Loucy (cell line): ENCODE results near the gene PRKD2.
A peak's percentile ranks its signal among the peaks of the same experiment; 100 is the strongest.

Source experiments
- H2AFZ ChIP-seq: fragments of 200-600 bp; sonication (generic); 2 replicates; pipeline ENCODE4 v1.6.0; 2016; ENCODE audit warnings: antibody characterized with exemption, mild to moderate bottlenecking, low read length, moderate library complexity
- H3F3A ChIP-seq: fragments of 200-600 bp; 2 replicates; pipeline ENCODE4 v1.6.0; 2016; ENCODE audit warnings: antibody characterized with exemption, low read depth, mild to moderate bottlenecking
- H3K27me3 ChIP-seq: fragments of 200-600 bp; sonication (generic); 2 replicates; pipeline ENCODE4 v1.6.1; 2014; ENCODE audit warnings: low read length, mild to moderate bottlenecking; ENCODE audit not compliant: insufficient read depth, poor library complexity, severe bottlenecking
- H3K36me3 ChIP-seq: fragments of 200-600 bp; sonication (generic); 2 replicates; pipeline ENCODE4 v1.6.1; 2016; ENCODE audit warnings: low read length; ENCODE audit not compliant: insufficient read depth
- H3K4me1 ChIP-seq: fragments of 200-600 bp; sonication (generic); 2 replicates; pipeline ENCODE4 v1.5.1; 2014; ENCODE audit warnings: low read length, mild to moderate bottlenecking; ENCODE audit not compliant: insufficient read depth, poor library complexity, severe bottlenecking
- H3K4me2 ChIP-seq: fragments of 200-600 bp; sonication (generic); 2 replicates; pipeline ENCODE4 v1.6.0; 2014; ENCODE audit warnings: antibody characterized with exemption, low read length, low read depth, mild to moderate bottlenecking; ENCODE audit not compliant: poor library complexity, severe bottlenecking
- H3K4me3 ChIP-seq: fragments of 200-600 bp; sonication (generic); 2 replicates; pipeline ENCODE4 v1.5.1; 2014; ENCODE audit warnings: low read length, mild to moderate bottlenecking, mixed read lengths; ENCODE audit not compliant: poor library complexity, severe bottlenecking
- H3K79me2 ChIP-seq: fragments of 200-600 bp; sonication (generic); 2 replicates; pipeline ENCODE4 v1.6.1; 2014; ENCODE audit warnings: low read length; ENCODE audit not compliant: insufficient read depth
- H3K9ac ChIP-seq: fragments of 200-600 bp; sonication (generic); 2 replicates; pipeline ENCODE4 v1.6.0; 2014; ENCODE audit warnings: mild to moderate bottlenecking, low read depth, low read length, moderate library complexity; ENCODE audit not compliant: poor library complexity, severe bottlenecking
- H3K9me2 ChIP-seq: fragments of 200-600 bp; sonication (generic); replicated peaks from 2 replicates; pipeline ENCODE4 v1.6.1; 2016; ENCODE audit warnings: low read depth, low read length, mixed read lengths
- H3K9me3 ChIP-seq: fragments of 200-600 bp; sonication (generic); 2 replicates; pipeline ENCODE4 v1.6.1; 2014; ENCODE audit warnings: mild to moderate bottlenecking, antibody characterized with exemption, low read length, low read depth; ENCODE audit not compliant: insufficient read depth
- H4K20me1 ChIP-seq: fragments of 200-600 bp; sonication (generic); 2 replicates; pipeline ENCODE4 v1.6.0; 2014; ENCODE audit warnings: antibody characterized with exemption, low read length, mild to moderate bottlenecking; ENCODE audit not compliant: insufficient read depth, poor library complexity, severe bottlenecking
- CTCF ChIP-seq: fragments of 200-600 bp; sonication (generic); conservative IDR thresholded peaks from 2 replicates; pipeline ENCODE4 v1.5.1; 2014; ENCODE audit warnings: mild to moderate bottlenecking, antibody characterized with exemption, low read length
- EZH2phosphoT487 ChIP-seq: fragments of 200-600 bp; IDR thresholded peaks from 2 replicates; pipeline ENCODE4 v1.6.1; 2018; ENCODE audit warnings: antibody characterized with exemption, mild to moderate bottlenecking, moderate library complexity, borderline replicate concordance

The PRKD2 gene

GRCh38 chr19:46715975-46716671 lies 791 bp downstream of the PRKD2 start:
- H3K9me3 ChIP-seq: no peaks in the 10 kb centered on the region
- H3K4me2 ChIP-seq: peak overlapping the region; percentile 98
- peaks cover 8% of the 10 kb centered on the region for H3K27me3 ChIP-seq
- H3K4me3 ChIP-seq: peak overlapping the region; percentile 85
- TF ChIP-seq EZH2phosphoT487 (no peak), CTCF (peak; percentile 43)
- peaks cover 18% of the 10 kb centered on the region; the same call in 1 of the 2 replicates for H3K36me3 ChIP-seq
- peaks cover 16% of the 10 kb centered on the region for H3F3A ChIP-seq
- H2AFZ ChIP-seq: no peak overlapping the region
- peaks cover 52% of the 10 kb centered on the region for H3K4me1 ChIP-seq
- no peaks in the 10 kb centered on the region for H3K9me2 ChIP-seq
- peaks cover 31% of the 10 kb centered on the region for H4K20me1 ChIP-seq
- peak overlapping the region; percentile 100 for H3K9ac ChIP-seq
- H3K79me2 ChIP-seq: peaks cover 57% of the 10 kb centered on the region

GRCh38 chr19:46715620-46715974 lies 1.3 kb downstream of the PRKD2 start:
- peak overlapping the region; percentile 85 for H3K4me3 ChIP-seq
- no peaks in the 10 kb centered on the region for H3K9me3 ChIP-seq
- peaks cover 47% of the 10 kb centered on the region for H3K4me1 ChIP-seq
- peaks cover 36% of the 10 kb centered on the region for H4K20me1 ChIP-seq
- peaks cover 17% of the 10 kb centered on the region; the same call in 1 of the 2 replicates for H3K36me3 ChIP-seq
- peaks cover 62% of the 10 kb centered on the region for H3K79me2 ChIP-seq
- no peak overlapping the region for H2AFZ ChIP-seq
- peaks cover 8% of the 10 kb centered on the region for H3K27me3 ChIP-seq
- peaks cover 16% of the 10 kb centered on the region for H3F3A ChIP-seq
- no peaks in the 10 kb centered on the region for H3K9me2 ChIP-seq
- H3K4me2 ChIP-seq: peak overlapping the region; percentile 98
- TF ChIP-seq CTCF: no peak
- TF ChIP-seq EZH2phosphoT487: no peak
- H3K9ac ChIP-seq: peak overlapping the region; percentile 100

GRCh38 chr19:46714444-46715106 lies 2.3 kb downstream of the PRKD2 start:
- no peak for TF ChIP-seq CTCF
- TF ChIP-seq EZH2phosphoT487: no peak

More at GRCh38 chr19:46714444-46715106, 2.3 kb downstream of the PRKD2 start:
- H3K9me3 ChIP-seq: no peaks in the 10 kb centered on the region
- no peaks in the 10 kb centered on the region for H3K9me2 ChIP-seq
- H3K4me1 ChIP-seq: peaks cover 37% of the 10 kb centered on the region
- H3K9ac ChIP-seq: peak overlapping the region; percentile 100
- H3K36me3 ChIP-seq: peaks cover 15% of the 10 kb centered on the region; the same call in 1 of the 2 replicates
- peaks cover 8% of the 10 kb centered on the region for H3K27me3 ChIP-seq
- peak overlapping the region; percentile 98 for H3K4me2 ChIP-seq
- H3K79me2 ChIP-seq: peaks cover 67% of the 10 kb centered on the region
- no peak overlapping the region for H2AFZ ChIP-seq
- H3F3A ChIP-seq: peaks cover 16% of the 10 kb centered on the region
- peak overlapping the region; percentile 85 for H3K4me3 ChIP-seq
- H4K20me1 ChIP-seq: peaks cover 38% of the 10 kb centered on the region
